Endothelial cell of umbilical vein (primary cell): ENCODE results near the gene PCSK6. TPM values are rescaled to one million over a fixed set of nuclear protein-coding genes. Genes with fewer than 3 reads are reported as not detected.

Experiments
- BruUV-seq: library from RNA; stranded (reverse); fragments of 400-500 nt; replicated peaks from 2 replicates; lab custom pipeline; 2021; lab: Mats Ljungman, UMichigan
- CTCF ChIA-PET: fragments of 300-600, 350-600 bp; sonication (Branson Sonifier 250); formaldehyde crosslinking; loops from one replicate; lab custom pipeline; 2021; ENCODE audit warnings: antibody characterized with exemption, inconsistent platforms; lab: Charles Lee
- POLR2A ChIA-PET: fragments of 300-600, 350-600 bp; sonication (Branson Sonifier 250); formaldehyde crosslinking; loops from one replicate; lab custom pipeline; 2021; ENCODE audit warnings: antibody characterized with exemption, inconsistent platforms; lab: Charles Lee
- DNase-seq: peaks from one replicate; pipeline ENCODE4 v3.0.0-alpha.2; 2011; ENCODE audit warnings: low read depth, low spot score
- FAIRE-seq: peaks from 2 replicates; lab custom pipeline; 2011; peaks lifted over from hg19 to GRCh38; lab: Jason Lieb, UNC
- H2AFZ ChIP-seq: 2 replicates; pipeline ENCODE4 v1.6.0; 2012; ENCODE audit warnings: low read depth, low read length, control low read depth, inconsistent platforms
- H3K27ac ChIP-seq: 2 replicates; pipeline ENCODE4 v1.5.1; 2011; ENCODE audit warnings: low read depth, mild to moderate bottlenecking, control low read depth, low read length, moderate library complexity; ENCODE audit not compliant: insufficient read depth
- H3K27me3 ChIP-seq, 2 experiments: 2 replicates each; pipeline versions ENCODE4 v1.6.0 to v1.6.1; 2011; ENCODE audit warnings: low read length in 2 of 2, mixed read lengths in 1 of 2; ENCODE audit not compliant: control insufficient read depth in 2 of 2, insufficient read depth in 2 of 2
- H3K36me3 ChIP-seq, 2 experiments: 2 replicates in 1 of 2; 3 replicates in 1 of 2; pipeline ENCODE4 v1.5.1; 2011; ENCODE audit warnings: low read length in 2 of 2, mild to moderate bottlenecking in 1 of 2, moderate library complexity in 1 of 2; ENCODE audit not compliant: control insufficient read depth in 2 of 2, insufficient read depth in 2 of 2; ENCODE audit errors: extremely low read depth in 1 of 2
- H3K4me1 ChIP-seq: 3 replicates; pipeline ENCODE4 v1.5.1; 2011; ENCODE audit warnings: mild to moderate bottlenecking, low read length; ENCODE audit not compliant: control insufficient read depth, insufficient read depth; ENCODE audit errors: extremely low read depth
- H3K4me2 ChIP-seq: 2 replicates; pipeline ENCODE4 v1.6.1; 2011; ENCODE audit warnings: low read length, control low read depth, mixed read lengths; ENCODE audit not compliant: insufficient read depth
- H3K4me3 ChIP-seq, 3 experiments: fragments of 200-600 bp in 1 of 3; sonication (generic), shearing (Covaris generic) in 1 of 3; replicated peaks in 1 of 3; 2 replicates each; pipeline ENCODE4 v1.5.1; 2011 to 2016; ENCODE audit warnings: control low read depth in 3 of 3, low read length in 3 of 3, mild to moderate bottlenecking in 2 of 3, inconsistent platforms in 1 of 3, low read depth in 1 of 3, moderate library complexity in 1 of 3; ENCODE audit not compliant: insufficient read depth in 1 of 3
- H3K79me2 ChIP-seq: 2 replicates; pipeline ENCODE4 v1.6.0; 2012; ENCODE audit warnings: low read length, inconsistent platforms; ENCODE audit not compliant: control insufficient read depth, insufficient read depth
- H3K9ac ChIP-seq: replicated peaks from 2 replicates; pipeline ENCODE3; 2011; ENCODE audit warnings: low read length, control low read depth; ENCODE audit not compliant: insufficient read depth; ENCODE audit errors: extremely low read depth
- H3K9me1 ChIP-seq: replicated peaks from 3 replicates; pipeline ENCODE4 v1.6.0; 2011; ENCODE audit warnings: mild to moderate bottlenecking, low read length; ENCODE audit not compliant: control insufficient read depth, insufficient read depth; ENCODE audit errors: extremely low read depth
- H3K9me3 ChIP-seq: replicated peaks from 2 replicates; pipeline ENCODE4 v1.5.1; 2012; ENCODE audit warnings: low read length, inconsistent platforms; ENCODE audit not compliant: control insufficient read depth, insufficient read depth
- H4K20me1 ChIP-seq: replicated peaks from 2 replicates; pipeline ENCODE3; 2011; ENCODE audit warnings: mild to moderate bottlenecking, low read length; ENCODE audit not compliant: control insufficient read depth, insufficient read depth; ENCODE audit errors: extremely low read depth
- CTCF ChIP-seq, 2 donors: IDR thresholded peaks; 1 replicate in 1 of 2; 2 replicates in 1 of 2; pipeline ENCODE4 v1.5.1; 2011; ENCODE audit warnings: low read length in 2 of 2, mild to moderate bottlenecking in 2 of 2, moderate library complexity in 2 of 2, control low read depth in 1 of 2, inconsistent platforms in 1 of 2, low read depth in 1 of 2; ENCODE audit not compliant: insufficient read depth in 1 of 2; ENCODE audit errors: extremely low read depth in 1 of 2
- EZH2 ChIP-seq: IDR thresholded peaks from 2 replicates; pipeline ENCODE4 v1.6.1; 2012; ENCODE audit warnings: borderline replicate concordance, low read depth, mild to moderate bottlenecking, moderate library complexity, low read length, inconsistent platforms; ENCODE audit not compliant: severe bottlenecking
- FOS ChIP-seq: IDR thresholded peaks from 2 replicates; pipeline ENCODE4 v1.6.1; 2011; ENCODE audit warnings: mild to moderate bottlenecking, low read length, moderate library complexity, borderline replicate concordance; ENCODE audit not compliant: insufficient read depth
- GATA2 ChIP-seq: IDR thresholded peaks from 2 replicates; pipeline ENCODE4 v1.7.0; 2011; ENCODE audit warnings: low read depth, mild to moderate bottlenecking, moderate library complexity, mixed read lengths, low read length; ENCODE audit not compliant: insufficient read length, insufficient read depth
- JUN ChIP-seq: IDR thresholded peaks from 2 replicates; pipeline ENCODE4 v1.6.1; 2011; ENCODE audit warnings: borderline replicate concordance, low read depth; ENCODE audit not compliant: insufficient read length, insufficient read depth
- MAX ChIP-seq: IDR thresholded peaks from 2 replicates; pipeline ENCODE4 v1.6.1; 2011; ENCODE audit not compliant: insufficient read depth, insufficient read length
- MYC ChIP-seq: IDR thresholded peaks from one replicate; pipeline ENCODE4 v1.6.1; 2011; ENCODE audit warnings: mild to moderate bottlenecking, low read depth, low read length
- POLR2A ChIP-seq: IDR thresholded peaks from 2 replicates; pipeline ENCODE4 v1.6.1; 2012; ENCODE audit warnings: low read depth, mild to moderate bottlenecking, control low read depth, low read length
- POLR2AphosphoS5 ChIP-seq: IDR thresholded peaks from 2 replicates; pipeline ENCODE4 v1.6.1; 2012; ENCODE audit warnings: low read depth, mild to moderate bottlenecking, control low read depth, low read length, moderate library complexity; ENCODE audit not compliant: insufficient read depth
- dilution Hi-C: fragments of 300-500 bp; cut with MboI; formaldehyde crosslinking; loops from one replicate; pipeline ENCODE4 v1.15.0; 2019; ENCODE audit warnings: low sequenced_read_pairs; ENCODE audit not compliant: extremely low pct_ligation_motif_present
- intact Hi-C: fragments of 100-400 bp; cut with micrococcal nuclease; formaldehyde crosslinking; loops from one replicate; pipeline ENCODE4 v1.10.0; 2022
- polyA plus RNA-seq, 4 experiments: library from polyadenylated mRNA; depleted of rRNA in 3 of 4; stranded (reverse) in 3 of 4; unstranded in 1 of 4; fragments of >200 nt; gene quantifications; 2 replicates each; pipeline versions ENCODE4 v1.2.1 to v1.2.3, GENCODE V29; 2011 to 2012; ENCODE audit warnings: missing spikeins in 1 of 4
- total RNA-seq: library from RNA; stranded (reverse); gene quantifications from 2 replicates; pipeline ENCODE4 v1.2.3, GENCODE V29; 2021

PCSK6 gene
- total and polyA plus RNA-seq, 2 donors (not counting 3 experiments of a cell fraction or from before 2014, with no cell fraction given) = 0.18 to 0.69 TPM

- no peaks in the 10 kb centered on the region for H3K79me2 ChIP-seq
- no peaks in the 10 kb centered on the region for H3K4me1 ChIP-seq
- H4K20me1 ChIP-seq = no peaks in the 10 kb centered on the region
- H3K9me1 ChIP-seq = no peaks in the 10 kb centered on the region
- BruUV-seq = no TSS peak
- dilution Hi-C loops = no loop called here
- no peaks in the 10 kb centered on the region for H3K36me3 ChIP-seq
- intact Hi-C loops = no loop called here
- POLR2A ChIA-PET = no interaction called here
- CTCF ChIA-PET = no interaction called here
- H3K9ac ChIP-seq = no peak overlapping the region
- FAIRE-seq (no peak), DNase-seq (no peak)
- H3K9me3 ChIP-seq = no peaks in the 10 kb centered on the region
- no peak overlapping the region for H3K4me2 ChIP-seq
- TF ChIP-seq MAX = no peak
- TF ChIP-seq GATA2 = no peak
- no peak for TF ChIP-seq EZH2
- no peak for TF ChIP-seq POLR2AphosphoS5
- no peak for TF ChIP-seq MYC
- no peak for TF ChIP-seq FOS
- no peak for TF ChIP-seq JUN
- no peak for TF ChIP-seq CTCF (IDR thresholded peaks at IDR 0.05; ENCODE audit: extremely low read depth in 1 of 2, insufficient read depth in 1 of 2, low read depth in 1 of 2, low read length in 2 of 2)
- TF ChIP-seq POLR2A = no peak
- H3K27me3 ChIP-seq = no peaks in the 10 kb centered on the region
- H2AFZ ChIP-seq = no peak overlapping the region
- no peak overlapping the region for H3K4me3 ChIP-seq
- H3K27ac ChIP-seq = no peak overlapping the region
Measured at GRCh38 chr15:101477851-101478362, 11.6 kb downstream of the PCSK6 start.
